IPS-15b (cell line): ENCODE results near the gene PCOLCE2.
"Not testable (repeated sequence)": the region's sequence is repeated elsewhere in the genome, so short reads cannot be mapped to it uniquely, and the experiment has no call there.

Source experiments
- H3K27me3 ChIP-seq: one replicate; pipeline ENCODE4 v1.6.1; 2013; ENCODE audit warnings: low read length; ENCODE audit not compliant: control insufficient read depth, insufficient read depth
- H3K36me3 ChIP-seq: one replicate; pipeline ENCODE4 v1.6.1; 2013; ENCODE audit warnings: low read length; ENCODE audit not compliant: control insufficient read depth, insufficient read depth
- H3K4me1 ChIP-seq: one replicate; pipeline ENCODE4 v1.6.1; 2013; ENCODE audit warnings: mild to moderate bottlenecking, low read length; ENCODE audit not compliant: control insufficient read depth, insufficient read depth
- H3K4me3 ChIP-seq: one replicate; pipeline ENCODE4 v1.5.1; 2013; ENCODE audit warnings: low read depth, low read length
- H3K9ac ChIP-seq: one replicate; pipeline ENCODE4 v1.6.1; 2013; ENCODE audit warnings: low read depth, mild to moderate bottlenecking, low read length
- H3K9me3 ChIP-seq: one replicate; pipeline ENCODE4 v1.6.1; 2013; ENCODE audit warnings: mild to moderate bottlenecking, low read length; ENCODE audit not compliant: control insufficient read depth, insufficient read depth

PCOLCE2 gene

GRCh38 chr3:142881445-142882224, 7.2 kb downstream of the PCOLCE2 start:
- Histone ChIP-seq H3K9me3 (no peaks in the 10 kb centered on the region), H3K9ac (no peak overlapping the region), H3K36me3 (no peaks in the 10 kb centered on the region), H3K4me1 (no peaks in the 10 kb centered on the region), H3K4me3 (no peak overlapping the region), H3K27me3 (no peaks in the 10 kb centered on the region)

- no peaks in the 10 kb centered on the region for H3K9me3 ChIP-seq
Measured at GRCh38 chr3:142878649-142879300, 10.1 kb downstream of the PCOLCE2 start.

DNA sequence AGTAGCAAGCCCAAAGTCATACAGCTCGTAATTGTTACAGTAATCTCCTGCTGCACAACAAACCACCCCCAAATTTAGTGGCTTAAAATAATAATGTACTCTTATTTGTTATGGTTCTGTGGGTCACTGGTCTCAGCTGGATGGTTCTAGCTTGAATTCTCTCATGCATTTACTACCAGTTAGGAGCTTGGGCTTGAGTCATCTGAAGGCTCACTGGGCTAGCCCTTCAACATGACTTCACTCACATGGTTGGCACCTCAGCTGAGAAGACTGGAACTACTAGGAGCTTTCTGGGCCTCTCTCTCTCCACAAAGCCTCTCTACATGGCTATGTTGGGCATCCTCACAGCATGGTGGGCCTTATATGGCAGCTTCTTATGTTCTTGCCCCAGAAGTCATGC, 12.5 kb downstream of the PCOLCE2 start:
- Histone ChIP-seq H3K9ac (no peak overlapping the region), H3K36me3 (no peaks in the 10 kb centered on the region), H3K4me3 (no peak overlapping the region), H3K9me3 (no peaks in the 10 kb centered on the region), H3K27me3 (no peaks in the 10 kb centered on the region), H3K4me1 (no peaks in the 10 kb centered on the region)

More at GRCh38 chr3:142878649-142879300, 10.1 kb downstream of the PCOLCE2 start:
- no peak overlapping the region for H3K9ac ChIP-seq
- no peaks in the 10 kb centered on the region for H3K4me1 ChIP-seq
- no peaks in the 10 kb centered on the region for H3K36me3 ChIP-seq
- no peaks in the 10 kb centered on the region for H3K27me3 ChIP-seq
- H3K4me3 ChIP-seq = no peak overlapping the region

DNA sequence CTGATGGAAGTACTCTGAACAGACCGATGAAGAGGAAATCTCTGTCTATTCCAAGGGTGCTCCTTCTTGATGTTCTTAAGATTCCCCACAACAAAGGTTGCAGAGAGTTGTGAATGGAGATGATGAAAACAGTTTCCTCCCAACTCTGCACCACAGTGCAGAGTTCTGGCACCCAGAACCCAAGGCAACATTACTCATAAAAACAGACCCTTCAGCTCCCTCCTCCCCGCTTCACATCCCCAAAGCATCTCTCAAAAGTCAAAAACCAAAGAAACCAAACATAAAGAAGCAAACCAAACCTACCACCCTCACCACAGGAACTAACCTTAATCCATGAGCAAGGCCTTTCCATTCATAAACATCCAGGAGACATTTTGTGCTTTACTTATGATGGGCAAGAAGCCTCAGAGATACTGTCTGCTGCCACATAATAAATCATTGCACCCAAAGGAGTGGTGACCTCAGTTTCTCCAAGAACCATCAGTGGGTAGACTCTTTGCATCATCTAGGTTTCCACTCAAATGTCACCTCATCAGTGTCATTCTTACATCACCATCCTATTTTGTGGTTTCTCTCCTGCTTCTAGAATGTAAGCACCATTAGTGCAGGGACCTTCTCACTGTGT, 13.2 kb downstream of the PCOLCE2 start:
- H3K9ac ChIP-seq = no peak overlapping the region
- H3K4me3 ChIP-seq = no peak overlapping the region
- no peaks in the 10 kb centered on the region for H3K36me3 ChIP-seq
- H3K9me3 ChIP-seq = no peaks in the 10 kb centered on the region
- no peaks in the 10 kb centered on the region for H3K27me3 ChIP-seq
- no peaks in the 10 kb centered on the region for H3K4me1 ChIP-seq

DNA sequence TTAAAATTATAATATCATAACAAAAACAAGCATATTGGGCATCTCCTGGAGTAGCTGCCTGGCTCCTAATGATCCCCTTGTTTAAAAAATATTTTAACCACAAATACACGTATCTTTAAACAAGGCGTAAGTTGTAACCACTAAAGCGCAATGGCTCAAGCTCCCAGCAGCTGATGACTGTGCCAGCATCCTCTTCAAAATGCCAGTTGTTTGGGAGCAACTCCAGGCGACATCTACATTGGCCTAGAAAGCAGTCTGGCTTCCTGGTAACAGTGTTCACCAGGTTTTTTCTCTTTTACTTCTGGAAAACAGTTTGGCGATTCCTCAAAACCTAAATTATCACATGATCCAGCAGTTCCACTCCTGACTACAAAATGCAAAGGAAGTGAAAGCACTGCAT, 13.8 kb downstream of the PCOLCE2 start:
- no peak overlapping the region for H3K4me3 ChIP-seq

GRCh38 chr3:142868382-142868781, 20.5 kb downstream of the PCOLCE2 start:
- not testable (repeated sequence) for H3K36me3 ChIP-seq, H3K9me3 ChIP-seq, H3K4me3 ChIP-seq, H3K27me3 ChIP-seq, H3K9ac ChIP-seq
- H3K4me1 ChIP-seq = peaks cover 18% of the 10 kb centered on the region

More for the DNA sequence above, 13.8 kb downstream of the PCOLCE2 start:
- Histone ChIP-seq H3K9me3 (no peaks in the 10 kb centered on the region), H3K9ac (no peak overlapping the region), H3K36me3 (no peaks in the 10 kb centered on the region), H3K27me3 (no peaks in the 10 kb centered on the region), H3K4me1 (no peaks in the 10 kb centered on the region)

- Histone ChIP-seq H3K9me3 (no peaks in the 10 kb centered on the region), H3K9ac (no peak overlapping the region), H3K4me3 (no peak overlapping the region), H3K27me3 (no peaks in the 10 kb centered on the region), H3K4me1 (peaks cover 30% of the 10 kb centered on the region), H3K36me3 (no peaks in the 10 kb centered on the region)
Measured at GRCh38 chr3:142866841-142867631, 21.8 kb downstream of the PCOLCE2 start.

DNA sequence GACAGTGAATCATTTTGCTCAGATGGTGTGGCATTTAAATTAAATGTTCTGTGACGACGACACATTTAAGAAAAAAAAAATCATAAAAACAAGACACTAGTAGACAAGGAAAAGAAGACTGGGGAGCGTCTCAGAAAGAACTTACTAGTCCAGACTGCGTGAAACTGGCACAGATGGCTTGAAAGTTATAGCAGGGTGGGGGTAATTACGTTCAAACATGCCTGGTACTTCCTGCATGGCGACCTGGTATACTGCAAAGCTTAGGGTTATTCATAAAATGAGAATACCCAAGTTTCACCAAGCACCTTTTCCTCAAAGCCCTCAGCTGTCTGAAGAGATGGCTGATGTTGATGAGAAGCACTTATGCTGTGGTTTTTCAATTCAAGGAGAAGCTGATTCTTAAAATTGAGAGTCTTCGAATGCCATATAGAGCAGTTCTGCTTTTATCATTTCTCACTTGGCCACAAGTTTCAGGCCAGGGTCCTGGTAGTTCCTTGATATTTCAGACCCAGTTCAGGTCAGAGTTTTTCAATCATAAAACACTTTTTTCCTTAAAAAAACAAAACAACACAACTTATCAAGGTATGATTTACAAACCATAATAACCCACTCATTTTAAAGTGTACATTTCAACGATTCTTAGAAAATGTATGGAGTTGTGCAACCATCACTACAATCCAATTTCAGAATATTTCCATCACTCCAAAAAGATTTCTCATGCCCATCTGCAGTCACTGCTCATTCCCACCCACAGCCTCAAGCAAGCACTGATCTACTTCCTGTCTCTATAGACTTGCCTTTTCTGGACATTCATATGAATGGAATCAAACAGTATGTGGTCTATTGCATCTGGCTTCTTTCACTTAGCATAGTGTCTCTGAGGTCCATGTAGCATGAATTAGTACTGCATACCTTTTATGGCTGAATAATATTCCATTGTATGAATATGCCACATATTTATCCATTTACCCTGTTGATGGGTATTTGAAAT, 24.7 kb downstream of the PCOLCE2 start:
- Histone ChIP-seq H3K4me1 (peaks cover 41% of the 10 kb centered on the region), H3K27me3 (no peaks in the 10 kb centered on the region), H3K4me3 (no peak overlapping the region), H3K9ac (no peak overlapping the region), H3K36me3 (no peaks in the 10 kb centered on the region), H3K9me3 (no peaks in the 10 kb centered on the region)

DNA sequence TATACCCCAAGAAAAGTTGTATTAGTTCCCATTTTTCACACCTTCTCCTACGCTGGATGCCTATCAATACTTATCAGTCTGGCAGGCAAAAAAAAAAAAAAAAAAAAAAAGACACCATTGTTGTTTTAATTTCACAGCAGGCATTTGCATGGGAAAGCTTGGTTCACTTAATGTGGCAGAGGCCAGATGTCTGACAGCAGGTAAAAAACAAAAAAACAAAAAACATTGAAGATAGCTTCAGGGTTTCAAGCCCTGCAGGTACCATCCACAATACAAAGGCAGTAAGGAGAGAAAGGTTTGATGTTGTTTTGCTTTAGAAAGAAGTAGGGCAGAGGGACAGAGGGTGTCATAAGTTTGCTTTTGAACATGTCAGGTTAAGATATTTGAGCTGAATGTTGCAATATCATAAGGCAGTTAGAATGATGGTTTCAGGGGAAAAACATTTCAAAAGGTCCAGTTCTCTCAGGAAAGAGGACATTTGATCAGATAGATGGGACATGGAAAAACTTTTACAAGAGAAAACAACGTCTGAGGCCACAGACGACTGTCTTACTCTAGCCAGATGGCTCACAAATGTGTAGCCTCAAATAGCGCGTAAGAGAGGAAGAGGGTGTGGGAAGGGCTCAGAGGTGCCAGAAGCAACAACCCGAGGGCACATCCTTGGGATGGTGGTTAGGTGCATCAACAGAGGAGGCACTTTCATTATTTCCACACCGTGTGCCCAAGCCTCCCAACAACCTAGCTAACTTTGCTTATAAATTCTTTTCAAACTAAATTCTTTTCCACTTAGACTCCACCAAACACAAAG, 25.7 kb downstream of the PCOLCE2 start:
- peaks cover 41% of the 10 kb centered on the region for H3K4me1 ChIP-seq
- no peaks in the 10 kb centered on the region for H3K36me3 ChIP-seq
- H3K27me3 ChIP-seq = no peaks in the 10 kb centered on the region
- no peak overlapping the region for H3K9ac ChIP-seq
- no peaks in the 10 kb centered on the region for H3K9me3 ChIP-seq
- H3K4me3 ChIP-seq = no peak overlapping the region

DNA sequence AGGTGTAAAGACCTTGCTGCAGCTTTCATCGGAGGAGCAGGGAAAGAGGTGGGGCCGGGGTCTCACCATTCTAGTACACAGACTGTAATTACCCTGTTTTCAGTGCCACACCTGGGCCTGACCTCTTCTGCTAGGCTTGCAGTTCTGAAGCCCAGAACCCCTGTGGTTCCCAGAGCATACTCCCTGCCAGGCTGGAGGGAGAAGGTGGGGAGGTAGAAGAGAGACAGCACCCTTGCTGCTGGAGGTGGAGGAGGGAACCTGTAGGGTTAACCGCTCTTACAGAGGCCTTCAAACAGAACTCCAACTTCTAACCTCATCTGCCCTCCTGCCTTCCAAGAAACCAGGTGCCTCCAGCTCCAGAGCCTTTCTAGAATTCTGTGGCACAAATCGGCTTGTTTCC, 27.0 kb downstream of the PCOLCE2 start:
- Histone ChIP-seq H3K4me1 (peaks cover 41% of the 10 kb centered on the region), H3K4me3 (no peak overlapping the region), H3K9me3 (no peaks in the 10 kb centered on the region), H3K27me3 (no peaks in the 10 kb centered on the region), H3K36me3 (no peaks in the 10 kb centered on the region), H3K9ac (no peak overlapping the region)
